K562 treated with DMSO at 1 percent for 12 hours (cell line): ENCODE results near the gene TMEM170A. TPM values are rescaled to one million over a fixed set of nuclear protein-coding genes. Genes with fewer than 3 reads are reported as not detected.

Source experiments
- total RNA-seq: library from RNA; unstranded; fragments of 300-600 nt; gene quantifications from 2 replicates; pipeline ENCODE4 v1.2.3, GENCODE V29; 2022; ENCODE audit not compliant: insufficient read depth

TMEM170A gene
- total RNA-seq, result 16.0 and 28.5 TPM in 2 replicates

GRCh38 chr16:75464122-75464918, at the start of gene TMEM170A:
TSS of gene TMEM170A (minus strand) at chr16:75464689. CDS start at chr16:75464600, 89 bp downstream.

GRCh38 chr16:75495076-75495674, 30.7 kb upstream of the TMEM170A start, which contains the start of gene CHST6:
TSS of gene CHST6 (minus strand) at chr16:75495441. CDS start at chr16:75479828, 15,613 bp downstream.

GRCh38 chr16:75432828-75433731, 31.4 kb downstream of the TMEM170A start, which contains the start of gene CFDP1:
TSS of gene CFDP1 (minus strand) at chr16:75433503. CDS start at chr16:75433352, 151 bp downstream.

Other genes starting within 250 kb of the TMEM170A start
- gene CTRB1, start 245.7 kb downstream of the TMEM170A start, total RNA-seq, result not detected in 2 replicates
- 23.3 and 26.7 TPM in 2 replicates for gene BCAR1, start 213.1 kb downstream of the TMEM170A start, total RNA-seq
- gene CFDP1, start 31.2 kb downstream of the TMEM170A start, total RNA-seq, result 23.5 and 31.3 TPM in 2 replicates
- not detected in 2 replicates for gene CHST6, start 30.8 kb upstream of the TMEM170A start, total RNA-seq
- gene CHST5, start 71.4 kb upstream of the TMEM170A start, total RNA-seq, result not detected in 2 replicates
- gene TMEM231, start 91.6 kb upstream of the TMEM170A start, total RNA-seq, result 4.5 and 8.5 TPM in 2 replicates
- 170 and 201 TPM in 2 replicates for gene GABARAPL2, start 101.7 kb upstream of the TMEM170A start, total RNA-seq
- 6.3 and 27.2 TPM in 2 replicates for gene ADAT1, start 158.6 kb upstream of the TMEM170A start, total RNA-seq
- gene KARS1, start 183.0 kb upstream of the TMEM170A start, total RNA-seq, result 104 and 147 TPM in 2 replicates
- 82.3 and 95.0 TPM in 2 replicates for gene TERF2IP, start 183.1 kb upstream of the TMEM170A start, total RNA-seq
- gene CPHXL2, start 212.3 kb upstream of the TMEM170A start, total RNA-seq, result not detected in 2 replicates
- gene DUXB, start 236.8 kb upstream of the TMEM170A start, total RNA-seq, result not detected in 2 replicates